ENCODE results near the gene MEGF8. TPM values are rescaled to one million over a fixed set of nuclear protein-coding genes. Genes with fewer than 3 reads are reported as not detected.

Gene MEGF8, protein sequence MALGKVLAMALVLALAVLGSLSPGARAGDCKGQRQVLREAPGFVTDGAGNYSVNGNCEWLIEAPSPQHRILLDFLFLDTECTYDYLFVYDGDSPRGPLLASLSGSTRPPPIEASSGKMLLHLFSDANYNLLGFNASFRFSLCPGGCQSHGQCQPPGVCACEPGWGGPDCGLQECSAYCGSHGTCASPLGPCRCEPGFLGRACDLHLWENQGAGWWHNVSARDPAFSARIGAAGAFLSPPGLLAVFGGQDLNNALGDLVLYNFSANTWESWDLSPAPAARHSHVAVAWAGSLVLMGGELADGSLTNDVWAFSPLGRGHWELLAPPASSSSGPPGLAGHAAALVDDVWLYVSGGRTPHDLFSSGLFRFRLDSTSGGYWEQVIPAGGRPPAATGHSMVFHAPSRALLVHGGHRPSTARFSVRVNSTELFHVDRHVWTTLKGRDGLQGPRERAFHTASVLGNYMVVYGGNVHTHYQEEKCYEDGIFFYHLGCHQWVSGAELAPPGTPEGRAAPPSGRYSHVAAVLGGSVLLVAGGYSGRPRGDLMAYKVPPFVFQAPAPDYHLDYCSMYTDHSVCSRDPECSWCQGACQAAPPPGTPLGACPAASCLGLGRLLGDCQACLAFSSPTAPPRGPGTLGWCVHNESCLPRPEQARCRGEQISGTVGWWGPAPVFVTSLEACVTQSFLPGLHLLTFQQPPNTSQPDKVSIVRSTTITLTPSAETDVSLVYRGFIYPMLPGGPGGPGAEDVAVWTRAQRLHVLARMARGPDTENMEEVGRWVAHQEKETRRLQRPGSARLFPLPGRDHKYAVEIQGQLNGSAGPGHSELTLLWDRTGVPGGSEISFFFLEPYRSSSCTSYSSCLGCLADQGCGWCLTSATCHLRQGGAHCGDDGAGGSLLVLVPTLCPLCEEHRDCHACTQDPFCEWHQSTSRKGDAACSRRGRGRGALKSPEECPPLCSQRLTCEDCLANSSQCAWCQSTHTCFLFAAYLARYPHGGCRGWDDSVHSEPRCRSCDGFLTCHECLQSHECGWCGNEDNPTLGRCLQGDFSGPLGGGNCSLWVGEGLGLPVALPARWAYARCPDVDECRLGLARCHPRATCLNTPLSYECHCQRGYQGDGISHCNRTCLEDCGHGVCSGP (N-terminal part only)
- 17.9 to 30.2 TPM (median 26.0 TPM) in 5 replicates for total RNA-seq (2022; extraction: Qiagen RNA extraction; ENCODE audit: low read depth)

DNA sequence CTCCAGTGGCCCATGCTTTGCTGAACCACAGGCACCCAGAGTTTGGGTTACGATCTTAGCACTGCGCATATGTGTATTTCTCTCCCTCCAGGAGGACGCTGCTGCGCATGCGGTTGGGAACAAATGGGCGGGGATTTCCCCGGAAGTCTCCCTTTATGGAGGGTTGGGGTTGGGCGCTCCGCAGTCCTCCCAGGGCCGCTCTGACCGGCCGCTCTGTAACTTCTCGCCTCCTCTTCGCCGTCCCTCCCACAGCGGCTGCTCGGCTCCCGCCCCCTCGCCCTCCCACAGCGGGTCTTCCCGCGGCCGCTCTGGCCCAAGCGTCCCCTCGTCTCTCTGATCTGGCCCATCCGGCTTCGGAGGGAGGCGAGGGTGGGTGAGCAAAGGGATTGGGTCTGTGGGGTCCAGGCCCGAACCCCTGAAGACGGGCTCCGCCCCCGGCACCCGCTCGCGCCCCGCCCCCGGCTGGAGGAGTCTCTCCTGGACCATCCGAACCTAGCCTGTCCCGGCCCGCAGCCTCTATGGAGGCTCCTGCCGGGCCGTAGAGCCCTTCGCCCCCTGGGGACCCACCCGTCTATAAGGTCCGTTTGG lies at the start of gene MEGF8:
MEGF8 (plus strand) TSS at position 328 of the 588 bp plus-strand sequence. CDS start 609 bp downstream, outside the sequence.

DNA sequence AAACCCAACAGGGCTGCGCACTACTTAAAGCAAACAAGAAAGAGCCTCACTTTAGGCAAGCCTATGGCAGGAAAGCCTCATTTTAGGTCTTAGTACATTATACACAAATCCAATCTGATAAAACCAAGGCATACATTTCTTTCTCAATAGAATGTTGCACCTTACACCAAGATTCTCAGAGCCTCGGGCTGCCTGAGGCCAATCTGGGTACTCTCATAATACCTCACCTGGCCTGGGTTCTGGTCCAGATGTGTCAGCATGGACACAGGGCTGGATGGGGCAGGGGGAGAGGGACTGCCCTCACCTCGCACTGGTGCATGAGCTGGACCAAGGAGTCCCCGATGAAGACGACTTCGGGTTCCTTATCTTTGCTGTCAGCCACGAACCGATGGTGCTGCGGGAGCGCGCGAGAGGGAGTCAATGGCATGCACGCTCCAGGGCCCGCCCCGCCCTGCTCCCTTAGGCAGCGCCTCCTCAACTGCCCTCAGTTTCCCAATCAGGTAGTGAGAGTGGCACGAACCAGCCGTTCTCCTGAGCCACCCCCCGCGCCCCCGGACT lies 23.7 kb upstream of the MEGF8 start, which contains the start of gene PRR19:
PRR19 (plus strand) TSS at position 487 of the 558 bp plus-strand sequence. CDS start 7,453 bp downstream, outside the sequence.

DNA sequence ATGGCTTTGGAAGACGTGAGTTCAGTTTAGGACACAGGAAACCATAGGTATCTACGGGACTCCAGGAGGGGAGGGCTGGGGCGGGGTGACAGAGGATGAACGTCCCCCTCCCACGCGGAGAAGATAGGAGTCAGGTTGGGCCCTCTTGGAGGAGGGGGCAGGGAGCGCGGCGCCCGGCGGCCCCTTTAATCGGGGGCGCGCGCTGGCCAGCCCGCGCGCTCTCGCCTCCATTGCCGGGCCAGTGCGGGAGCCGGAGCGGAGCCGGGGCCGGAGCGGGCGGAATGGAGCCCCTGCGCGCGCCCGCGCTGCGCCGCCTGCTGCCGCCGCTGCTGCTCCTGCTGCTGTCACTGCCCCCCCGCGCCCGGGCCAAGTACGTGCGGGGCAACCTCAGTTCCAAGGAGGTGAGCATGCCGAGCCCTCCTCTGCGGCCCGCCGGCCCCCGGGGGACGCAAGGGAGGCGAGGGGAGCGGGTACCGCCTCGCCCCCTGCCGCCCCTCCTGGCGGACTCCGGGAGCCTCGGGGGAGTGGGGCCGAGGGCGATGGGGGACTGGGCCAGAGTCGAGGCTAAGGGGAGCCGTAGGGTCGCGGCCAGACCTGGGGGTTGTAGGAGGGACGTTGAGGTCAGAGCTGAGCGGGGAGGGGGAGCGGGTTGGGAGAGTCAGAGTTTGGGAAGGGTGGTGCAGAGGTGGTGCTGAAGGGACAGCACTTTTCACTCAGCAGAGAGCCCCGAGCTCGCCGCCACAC lies 12.2 kb upstream of the MEGF8 start, which contains the start of gene TMEM145:
TMEM145 (plus strand) TSS at position 214 of the 744 bp plus-strand sequence; CDS start at position 282, 68 bp downstream.

DNA sequence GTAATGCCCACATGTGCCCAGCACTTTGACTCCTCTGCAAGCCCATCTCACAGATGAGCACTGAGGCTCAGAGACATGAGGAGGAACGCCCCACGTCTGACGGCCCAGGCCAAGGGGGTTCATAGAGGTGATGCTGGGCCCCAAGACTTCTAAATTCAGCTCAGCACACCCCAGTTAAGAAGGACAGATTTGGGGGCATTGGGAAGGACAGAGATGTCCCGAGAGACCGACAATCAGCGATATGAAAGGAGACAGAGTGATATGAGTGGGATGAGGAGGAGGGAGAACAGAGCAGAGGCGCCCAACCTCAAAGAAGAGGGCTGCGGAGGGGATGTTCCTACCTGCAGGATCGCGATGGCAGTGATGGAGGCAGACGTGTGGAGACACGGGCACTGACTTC lies 64.5 kb downstream of the MEGF8 start, which contains the start of gene CNFN:
CNFN (minus strand) TSS at position 399 of the 400 bp plus-strand sequence. CDS start 1,260 bp downstream, outside the sequence.

DNA sequence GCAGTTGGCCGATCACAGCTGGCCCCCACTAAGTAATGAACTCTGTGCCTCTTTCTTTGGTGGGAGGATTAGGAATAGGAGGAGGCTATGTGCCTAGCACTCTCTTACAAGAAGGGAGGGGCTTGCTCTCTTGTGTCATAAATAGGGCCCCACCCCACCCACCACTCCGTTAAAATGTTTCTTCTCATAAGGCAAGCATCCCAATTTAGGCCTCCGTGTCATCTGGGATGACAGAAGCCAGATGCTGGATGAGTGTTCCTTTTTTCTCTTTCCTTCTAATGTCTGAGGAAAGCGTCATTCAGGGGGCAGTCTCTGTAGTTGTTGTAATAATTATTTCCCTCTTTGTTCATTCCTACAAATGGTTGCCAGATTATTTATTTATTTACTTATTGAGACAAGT lies 101.9 kb downstream of the MEGF8 start, which contains the start of gene LIPE:
LIPE (minus strand) TSS at position 76 of the 400 bp plus-strand sequence. CDS start 239 bp downstream, outside the sequence.

Other genes with a start within 250 kb of the MEGF8 start
- 21.8 to 39.4 TPM (median 36.5 TPM) in 5 replicates for gene ZNF574, start 249.5 kb upstream of the MEGF8 start, total RNA-seq (2022; extraction: Qiagen RNA extraction; ENCODE audit: low read depth)
- gene POU2F2, start 193.2 kb upstream of the MEGF8 start, total RNA-seq (2022; extraction: Qiagen RNA extraction; ENCODE audit: low read depth), result 0.14 to 1.2 TPM (median 0.41 TPM) in 5 replicates
- 43.1 to 88.7 TPM (median 75.9 TPM) in 5 replicates for gene DEDD2, start 108.0 kb upstream of the MEGF8 start, total RNA-seq (2022; extraction: Qiagen RNA extraction; ENCODE audit: low read depth)
- gene ZNF526, start 105.3 kb upstream of the MEGF8 start, total RNA-seq (2022; extraction: Qiagen RNA extraction; ENCODE audit: low read depth), result 13.2 to 22.4 TPM (median 19.7 TPM) in 5 replicates
- 99.0 to 169 TPM (median 161 TPM) in 5 replicates for gene GSK3A, start 83.0 kb upstream of the MEGF8 start, total RNA-seq (2022; extraction: Qiagen RNA extraction; ENCODE audit: low read depth)
- gene ERF, start 70.5 kb upstream of the MEGF8 start, total RNA-seq (2022; extraction: Qiagen RNA extraction; ENCODE audit: low read depth), result 110 to 131 TPM (median 125 TPM) in 5 replicates
- gene CIC, start 56.4 kb upstream of the MEGF8 start, total RNA-seq (2022; extraction: Qiagen RNA extraction; ENCODE audit: low read depth), result 26.5 to 63.0 TPM (median 56.8 TPM) in 5 replicates
- gene PRR19, start 23.5 kb upstream of the MEGF8 start, total RNA-seq (2022; extraction: Qiagen RNA extraction; ENCODE audit: low read depth), result 3.5 to 4.9 TPM (median 3.7 TPM) in 5 replicates
- gene PAFAH1B3, start 23.0 kb upstream of the MEGF8 start, total RNA-seq (2022; extraction: Qiagen RNA extraction; ENCODE audit: low read depth), result 111 to 154 TPM (median 141 TPM) in 5 replicates
- 2.5 to 3.9 TPM (median 3.2 TPM) in 5 replicates for gene TMEM145, start 12.3 kb upstream of the MEGF8 start, total RNA-seq (2022; extraction: Qiagen RNA extraction; ENCODE audit: low read depth)
- 35.4 to 51.0 TPM (median 43.8 TPM) in 5 replicates for gene CNFN, start 64.7 kb downstream of the MEGF8 start, total RNA-seq (2022; extraction: Qiagen RNA extraction; ENCODE audit: low read depth)
- 1.3 to 3.0 TPM (median 2.0 TPM) in 5 replicates for gene LIPE, start 101.8 kb downstream of the MEGF8 start, total RNA-seq (2022; extraction: Qiagen RNA extraction; ENCODE audit: low read depth)
- 0.39 TPM in 1 of 5 replicates, not detected in the others for gene CXCL17, start 117.3 kb downstream of the MEGF8 start, total RNA-seq (2022; extraction: Qiagen RNA extraction; ENCODE audit: low read depth)
- gene CEACAM1, start 202.8 kb downstream of the MEGF8 start, total RNA-seq (2022; extraction: Qiagen RNA extraction; ENCODE audit: low read depth), result 1.3 to 2.4 TPM (median 2.3 TPM) in 5 replicates